Activated CD4-positive, alpha-beta T cell treated with anti-CD3 and anti-CD28 coated beads for 24 hours (primary cell): Measurements from ENCODE around the gene ABR.
"Not testable (repeated sequence)": the region's sequence is repeated elsewhere in the genome, so short reads cannot be mapped to it uniquely, and the experiment has no call there.

ENCODE experiments used
- DNase-seq, 2 donors: peaks; one replicate each; pipeline ENCODE4 v3.0.0-alpha.2; 2020; ENCODE audit warnings: low read depth in 2 of 2

Gene ABR

DNA sequence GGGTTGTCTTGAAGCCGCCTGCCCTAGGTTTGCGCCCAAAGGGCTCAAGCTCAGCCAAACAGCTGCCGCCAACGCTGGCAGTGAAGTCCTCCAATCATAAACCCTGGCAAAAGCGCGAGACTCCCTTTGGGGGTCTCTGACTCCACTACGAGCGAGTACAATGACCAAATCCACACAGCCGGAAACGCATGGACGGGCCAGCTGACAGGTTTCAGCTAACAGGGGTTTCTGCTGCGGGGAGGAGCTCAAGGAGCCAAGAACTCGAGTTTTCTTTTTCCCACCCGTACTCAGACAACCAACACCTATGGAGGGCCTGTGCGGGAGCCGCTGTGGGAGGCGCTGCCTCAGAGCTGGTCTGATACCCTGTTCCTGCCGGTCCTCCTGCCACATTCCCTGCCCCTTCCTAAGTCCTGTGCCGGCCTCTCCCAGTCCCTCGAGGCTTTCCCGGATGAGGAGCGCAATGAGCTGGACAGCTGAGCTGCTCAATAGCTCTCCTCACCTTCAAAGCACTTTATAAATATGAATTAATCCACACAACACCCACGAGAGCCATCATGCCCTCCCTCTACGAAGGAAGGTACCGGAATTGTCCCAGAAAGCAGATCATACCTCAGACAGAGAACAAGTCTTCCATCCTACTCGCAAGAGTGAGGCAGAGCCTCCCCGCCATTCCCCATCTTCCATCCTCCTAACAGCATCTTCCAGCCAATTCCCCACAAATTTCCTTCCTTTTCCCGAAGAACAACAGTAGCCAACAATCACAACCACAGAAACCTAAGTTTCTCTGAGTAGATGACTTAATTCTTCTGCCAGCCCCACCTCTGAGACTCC, 6.1 kb downstream of the ABR start:
- no peak for DNase-seq

DNA sequence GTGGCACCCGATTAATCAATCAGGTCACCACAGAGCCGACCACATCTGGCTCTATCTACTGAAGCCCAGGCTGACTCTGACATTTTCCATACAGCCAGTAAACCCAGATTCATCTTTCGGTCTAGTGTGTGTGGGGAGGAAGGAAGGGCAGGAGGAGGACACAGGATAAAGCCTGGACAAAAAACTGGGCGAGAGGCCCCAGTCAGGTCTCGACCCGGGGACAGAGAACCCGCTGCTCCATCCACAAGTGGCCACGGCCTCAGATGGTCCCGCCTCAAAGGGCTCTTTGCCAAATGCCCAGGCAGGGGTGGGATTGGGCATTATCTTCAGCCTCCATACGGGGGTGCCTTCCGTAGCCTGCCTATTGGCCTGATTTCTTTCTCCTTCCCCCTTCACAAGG, 7.8 kb downstream of the ABR start:
- no peak for DNase-seq

DNA sequence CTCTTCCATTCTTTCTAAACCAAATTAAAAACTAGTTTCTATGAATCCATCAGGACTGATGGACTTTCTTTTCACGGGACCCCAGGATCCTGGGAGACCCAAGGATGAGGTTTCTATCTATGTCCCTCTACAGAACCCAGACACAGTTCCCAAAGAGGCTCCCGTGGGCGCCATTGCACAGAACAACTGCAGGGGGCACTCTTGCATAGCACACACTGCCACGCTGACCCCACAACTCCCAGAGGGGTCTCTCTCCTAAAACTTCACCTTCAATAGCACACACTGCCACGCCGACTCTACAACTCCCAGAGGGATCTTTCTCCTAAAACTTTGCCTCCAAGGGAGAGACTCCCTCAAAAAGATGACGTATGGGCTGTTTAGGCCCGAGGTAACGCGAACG, 9.0 kb downstream of the ABR start:
- DNase-seq, result no peak

DNA sequence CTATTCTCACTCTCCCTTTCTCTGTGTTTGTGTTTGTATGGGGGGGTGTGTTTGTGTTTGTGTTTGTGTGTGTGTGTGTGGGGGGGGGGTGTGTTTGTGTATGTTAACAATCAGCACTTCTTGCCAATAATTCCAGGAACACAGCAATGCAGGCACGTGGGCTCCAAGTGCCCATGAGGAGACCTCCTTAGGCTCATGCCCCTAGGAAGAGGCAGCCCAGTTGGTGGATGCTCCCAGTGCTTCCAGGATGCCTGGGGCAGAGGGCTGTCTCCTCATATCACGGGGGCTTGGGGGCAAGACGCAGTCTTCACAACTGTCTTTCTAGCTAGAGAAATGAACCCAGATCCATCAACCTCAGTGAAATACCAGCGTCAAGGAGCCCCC, 9.9 kb downstream of the ABR start:
- DNase-seq, result no peak

DNA sequence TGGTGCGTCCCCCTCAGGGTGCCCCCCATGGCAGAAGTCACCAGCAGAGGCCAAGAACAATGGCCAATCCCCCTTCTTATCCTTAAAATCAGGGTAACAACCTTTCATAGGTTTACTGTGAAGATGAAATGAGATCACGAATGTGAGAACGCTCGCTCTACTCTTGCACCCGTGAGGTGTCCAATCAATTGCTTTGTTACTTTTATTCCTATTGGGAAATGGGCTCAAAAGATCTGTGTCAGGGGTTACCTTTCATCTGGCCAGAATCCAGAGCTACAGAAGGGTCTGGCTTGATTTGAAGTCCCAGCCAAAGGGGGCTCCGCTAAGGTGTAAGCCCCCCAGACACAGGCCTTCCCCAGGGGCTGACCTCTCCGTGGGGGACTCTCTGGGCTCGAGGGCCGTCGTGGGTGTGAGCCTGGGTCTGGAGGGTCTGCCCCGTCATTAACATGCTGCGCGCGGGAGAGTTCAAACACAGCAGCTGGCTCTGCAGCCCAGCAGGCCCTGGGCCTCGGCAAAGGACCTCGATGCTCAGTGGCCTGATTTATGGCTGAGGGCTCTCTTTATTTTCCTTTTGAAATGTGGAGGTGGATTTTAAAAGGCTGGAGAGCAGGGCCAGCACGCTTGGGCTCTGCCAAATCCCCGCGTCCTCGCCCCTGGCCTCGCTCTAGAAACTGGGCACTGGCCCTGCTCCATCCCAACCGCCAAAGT, 10.4 kb downstream of the ABR start:
- no peak for DNase-seq

DNA sequence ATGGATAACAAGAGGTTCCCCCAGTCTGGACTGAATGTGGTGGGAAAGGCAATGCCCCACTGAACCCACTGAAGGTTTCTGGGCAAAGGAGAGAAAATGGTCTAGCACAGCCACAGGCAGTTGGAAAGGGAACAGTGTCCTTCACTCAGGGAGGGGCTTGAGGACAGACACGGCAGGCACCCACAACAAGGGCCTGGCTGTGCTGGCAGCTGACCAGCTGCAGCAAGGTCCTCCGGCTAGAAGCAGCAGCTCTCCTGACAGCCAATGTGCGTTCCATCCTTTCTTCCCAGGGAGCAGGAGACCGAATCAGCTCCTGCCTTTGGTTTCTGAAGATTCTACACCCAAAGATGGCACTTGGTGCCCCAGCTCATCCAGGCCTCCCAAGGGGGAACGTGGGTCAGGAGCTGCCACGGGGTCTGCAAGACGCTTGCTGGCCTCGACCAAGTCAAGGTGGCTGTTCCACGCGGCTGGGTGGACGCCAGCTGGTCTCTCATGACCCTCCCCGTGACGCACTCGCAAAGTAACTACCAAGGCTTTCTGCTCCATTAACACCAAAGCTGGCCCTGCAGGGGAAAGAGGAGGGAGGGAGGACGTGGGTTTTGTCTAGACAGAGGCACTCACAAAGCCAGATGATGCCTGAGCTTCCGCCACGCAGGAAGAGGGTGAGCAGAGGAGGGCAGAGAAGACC, 11.1 kb downstream of the ABR start:
- no peak for DNase-seq

DNA sequence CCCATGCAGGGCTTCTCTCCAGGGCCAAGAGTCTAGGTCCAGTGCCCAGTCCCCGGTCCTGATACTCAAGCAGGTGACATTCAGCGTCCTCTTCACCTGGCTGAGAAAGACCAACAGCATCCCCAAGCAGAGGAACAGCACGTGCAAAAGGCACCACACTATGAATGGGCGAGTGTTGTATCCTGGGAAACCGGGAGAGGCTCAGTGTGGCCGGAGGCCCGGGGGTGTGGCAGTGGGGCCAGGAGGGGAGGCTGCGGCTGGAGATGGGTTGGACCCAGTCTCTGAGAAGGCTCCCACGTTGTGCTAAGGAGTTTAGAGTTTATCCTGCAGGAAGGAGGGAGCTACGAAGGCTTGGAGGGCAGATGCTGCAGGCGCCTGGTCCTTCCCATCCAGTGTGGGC, 13.5 kb downstream of the ABR start:
- no peak for DNase-seq

DNA sequence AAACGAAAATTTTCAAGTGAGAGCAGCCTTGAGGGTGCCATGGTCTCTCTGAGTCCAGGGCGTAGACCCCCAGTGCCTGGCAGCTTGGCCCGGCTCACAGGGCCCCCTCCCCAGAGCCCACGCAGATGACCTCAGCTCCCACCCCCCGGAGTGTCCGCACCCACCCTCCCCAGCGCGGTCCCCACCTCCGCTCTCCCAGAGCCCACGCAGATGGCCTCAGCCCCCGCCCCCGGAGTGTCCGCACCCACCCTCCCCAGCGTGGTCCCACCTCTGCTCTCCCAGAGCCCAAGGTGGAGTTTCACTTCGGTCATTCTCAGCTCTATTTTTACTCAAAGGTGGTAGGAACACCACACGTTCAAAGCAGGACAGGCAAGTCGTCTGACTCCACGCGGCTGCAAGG, 13.9 kb downstream of the ABR start:
- no peak for DNase-seq

DNA sequence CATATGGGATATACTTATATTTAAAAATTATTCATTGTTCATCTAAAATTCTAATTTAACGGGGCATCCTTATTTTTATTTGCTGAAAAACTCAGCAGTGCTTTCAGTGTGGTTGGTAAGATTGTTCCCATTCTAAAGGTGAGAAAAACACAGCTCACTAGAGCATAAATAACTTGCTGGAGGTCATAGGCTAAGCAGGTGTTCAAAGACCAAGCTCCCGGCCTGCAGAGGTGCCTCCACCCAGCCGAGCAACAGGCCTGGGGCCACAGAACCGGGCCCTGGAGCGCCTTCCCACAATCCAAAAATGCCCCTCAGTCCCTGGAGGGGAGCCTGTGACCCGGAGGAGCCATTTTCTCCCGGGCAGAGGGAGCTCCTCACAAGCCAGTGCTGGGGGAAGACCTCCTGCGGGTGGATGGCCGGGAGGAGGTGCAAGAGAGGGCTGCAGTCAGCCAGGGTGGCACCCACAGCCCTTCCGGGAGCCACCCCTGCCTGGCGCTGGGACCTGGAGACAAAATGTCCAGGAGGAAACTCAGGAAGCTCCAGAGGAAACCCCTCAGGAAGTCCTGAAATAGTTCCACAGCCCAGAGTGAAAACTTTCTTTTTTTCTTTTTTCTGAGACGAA, 14.7 kb downstream of the ABR start:
- no peak for DNase-seq

DNA sequence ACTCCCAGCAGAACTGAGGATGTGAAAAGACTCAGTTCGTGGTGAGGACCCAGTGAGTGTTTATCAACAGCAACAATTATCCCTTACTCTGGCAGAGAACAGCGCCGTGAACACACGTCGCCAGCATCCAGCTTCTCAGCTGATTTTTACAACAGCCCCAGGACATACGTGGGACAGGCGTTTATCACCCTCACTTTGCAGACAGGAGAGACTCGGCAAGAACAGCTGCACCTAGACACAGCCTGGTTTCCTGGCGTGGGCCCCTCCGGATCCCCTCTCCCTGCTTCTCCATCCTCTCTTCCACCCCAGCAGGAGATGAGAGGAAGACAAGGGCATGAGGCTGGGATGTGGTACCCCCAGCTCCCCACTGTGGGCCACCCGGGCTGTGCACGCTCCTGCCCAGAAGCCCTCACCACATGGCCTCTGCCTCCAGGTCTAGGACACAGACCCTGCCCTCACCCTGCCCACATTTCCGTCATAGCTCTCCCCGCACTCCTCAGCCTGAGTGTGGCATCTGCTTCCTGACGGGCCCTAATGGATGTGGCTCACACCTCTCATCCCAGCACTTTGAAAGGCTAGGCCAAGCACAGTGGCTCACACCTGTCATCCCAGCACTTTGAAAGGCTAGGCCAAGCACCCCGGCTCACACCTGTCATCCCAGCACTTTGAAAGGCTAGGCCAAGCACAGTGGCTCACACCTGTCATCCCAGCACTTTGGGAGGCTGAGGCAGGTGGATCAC, 17.5 kb downstream of the ABR start:
- DNase-seq, result no peak

- no peak for DNase-seq
These were observed 19.0 kb downstream of the ABR start for GRCh38 chr17:1160591-1161390.

DNA sequence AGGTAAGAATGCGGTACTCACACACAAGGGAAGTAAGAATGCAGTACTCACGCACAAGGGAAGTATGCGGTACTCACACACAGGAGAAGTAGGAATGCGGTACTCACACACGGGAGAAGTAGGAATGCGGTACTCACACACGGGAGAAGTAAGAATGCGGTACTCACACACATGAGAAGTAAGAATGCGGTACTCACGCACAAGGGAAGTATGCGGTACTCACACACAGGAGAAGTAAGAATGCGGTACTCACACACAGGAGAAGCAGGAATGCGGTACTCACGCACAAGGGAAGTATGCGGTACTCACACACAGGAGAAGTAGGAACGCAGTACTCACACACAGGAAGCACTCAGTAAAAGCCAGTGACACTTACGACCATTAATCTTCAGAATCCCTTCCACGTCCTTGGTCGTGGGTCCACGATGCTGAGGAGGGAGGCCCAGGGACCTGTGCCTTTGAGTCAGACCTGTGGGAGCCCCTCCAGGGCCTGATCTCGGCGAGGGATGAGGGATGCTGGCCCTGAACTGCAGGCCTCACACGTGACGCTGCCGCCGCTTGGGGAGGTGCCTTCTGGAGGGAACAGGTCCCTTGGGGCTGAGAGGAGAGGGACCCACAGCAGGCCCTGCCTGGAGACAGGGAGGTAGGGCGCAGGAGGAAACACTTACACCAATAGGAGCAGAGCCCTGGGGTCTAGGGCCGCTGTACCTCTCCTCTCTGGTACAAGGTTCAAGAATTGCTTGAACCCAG, 20.2 kb downstream of the ABR start:
- no peak for DNase-seq

- DNase-seq, result no peak
These were observed 20.9 kb downstream of the ABR start for GRCh38 chr17:1158879-1159278.

DNA sequence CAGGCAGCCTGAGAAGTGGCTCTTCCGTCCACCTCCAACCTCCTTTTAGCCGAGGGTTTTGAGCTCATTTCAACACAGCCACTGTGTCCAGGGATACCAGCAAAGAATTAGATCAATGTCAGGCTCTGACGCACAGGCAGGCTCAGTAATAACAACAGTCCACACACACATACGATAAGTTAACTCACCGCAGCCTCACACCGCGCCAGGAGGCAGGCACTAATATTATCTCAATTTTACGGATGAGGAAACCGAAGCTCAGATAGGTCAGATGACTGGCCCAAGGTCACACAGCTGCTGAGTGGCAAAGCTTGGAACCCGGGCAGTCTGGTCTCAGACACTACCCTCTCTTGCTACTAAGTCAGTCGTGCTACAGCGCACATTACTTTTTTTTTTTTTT, 22.9 kb downstream of the ABR start:
- no peak for DNase-seq

DNA sequence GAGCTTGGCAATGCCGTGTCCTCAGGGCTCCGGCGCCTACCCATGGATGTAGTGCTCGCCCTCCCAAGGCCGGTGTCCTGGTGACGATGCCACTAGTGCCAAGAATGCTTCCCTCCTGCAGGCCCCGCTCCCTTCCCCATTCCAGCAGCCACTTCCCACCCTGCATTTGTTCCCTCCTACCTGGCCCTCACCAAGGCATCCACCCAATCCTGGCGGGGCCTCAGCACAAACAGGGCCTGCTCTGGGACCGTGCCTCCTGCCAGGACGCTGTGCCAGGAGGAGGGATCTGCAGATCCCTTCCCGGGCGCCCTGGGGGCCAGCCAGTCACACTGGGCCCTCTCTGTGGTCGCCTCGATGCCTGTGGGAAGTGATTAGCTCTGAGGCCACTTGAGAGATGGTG, 25.1 kb downstream of the ABR start:
- DNase-seq, result no peak

DNA sequence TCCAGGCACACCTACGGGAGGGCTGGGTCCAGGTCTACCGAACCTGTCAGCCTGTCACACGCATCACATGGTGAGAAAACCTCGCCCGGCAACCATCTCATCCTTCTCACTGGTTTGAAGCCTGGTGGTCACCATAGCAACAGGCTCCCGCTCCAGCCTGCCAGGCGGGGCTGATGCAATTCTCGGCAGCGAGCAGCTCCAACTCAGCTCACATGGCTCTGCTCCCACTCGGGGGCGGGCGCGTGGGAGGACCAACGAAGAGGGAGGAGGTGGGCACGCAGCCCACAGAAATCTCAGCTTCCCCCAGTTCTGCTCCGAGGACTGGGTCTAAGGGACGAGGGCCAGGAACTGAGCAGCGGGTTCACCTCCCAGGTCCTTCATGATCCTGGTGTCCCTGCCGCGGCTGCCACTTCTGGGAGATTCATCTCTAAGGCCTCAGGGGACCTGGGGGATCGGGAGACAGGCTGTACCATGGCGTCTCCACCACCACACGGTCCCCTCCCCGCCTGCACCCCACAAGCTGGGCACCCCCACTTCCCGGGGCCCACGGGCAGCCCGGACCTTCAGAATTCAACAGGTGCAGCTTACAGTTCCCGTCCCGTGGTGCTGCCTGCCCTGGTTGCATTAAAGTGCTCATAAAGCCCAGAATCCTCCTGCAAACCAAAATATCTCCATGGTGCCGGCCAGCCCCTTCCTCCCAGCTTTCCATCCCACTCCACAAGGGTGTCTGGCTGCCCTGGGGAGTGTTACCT, 25.8 kb downstream of the ABR start:
- no peak for DNase-seq

GRCh38 chr17:1152582-1152981, 27.2 kb downstream of the ABR start:
- DNase-seq, result not testable (repeated sequence)

DNA sequence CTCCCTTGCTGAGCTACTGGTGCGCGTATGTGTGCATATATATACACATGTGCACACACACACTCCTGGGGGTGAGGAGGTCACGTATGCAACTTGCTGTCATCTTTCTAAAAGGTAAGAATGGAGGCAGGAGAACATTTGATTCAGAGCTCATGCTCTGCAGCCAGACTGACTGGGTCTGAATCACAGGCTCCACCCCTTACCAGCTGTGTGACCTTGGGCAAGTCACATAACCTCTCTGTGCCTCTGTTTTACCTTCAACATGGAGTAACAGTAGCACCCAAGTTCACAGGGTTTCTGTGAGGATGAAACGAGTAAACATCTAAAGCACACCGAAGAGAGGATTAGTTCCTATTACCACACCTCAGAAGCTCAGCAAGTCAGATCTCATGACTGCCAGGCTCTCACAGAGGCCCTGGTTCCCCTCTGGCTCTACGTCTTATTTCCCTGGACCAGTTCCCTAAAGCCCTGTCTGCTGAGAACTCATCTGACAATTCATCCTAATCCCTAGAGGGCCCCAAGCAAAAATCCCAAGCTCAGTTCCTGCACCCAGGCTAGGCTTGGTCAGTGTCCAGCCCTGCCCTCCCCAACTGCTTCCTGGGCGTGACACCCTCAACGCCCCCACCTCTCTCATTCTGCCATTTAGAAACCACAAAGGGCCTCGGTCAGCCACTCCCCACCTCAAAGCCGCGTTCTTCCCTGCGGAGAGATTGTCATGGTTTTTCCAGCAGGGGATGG, 28.7 kb downstream of the ABR start:
- no peak for DNase-seq

- no peak for DNase-seq
These were observed 29.9 kb downstream of the ABR start for GRCh38 chr17:1149869-1150268.
